Ishikawa (cell line): ENCODE measurements around the gene GRIK4.

Experiments used
- CEBPB ChIP-seq: IDR thresholded peaks from 2 replicates; pipeline ENCODE4 v1.6.1; 2012
- CREB1 ChIP-seq: IDR thresholded peaks from 2 replicates; pipeline ENCODE4 v1.6.1; 2012; ENCODE audit warnings: low read depth
- EGR1 ChIP-seq: IDR thresholded peaks from 2 replicates; pipeline ENCODE4 v1.6.1; 2012
- EP300 ChIP-seq: IDR thresholded peaks from 2 replicates; pipeline ENCODE4 v1.6.1; 2012; ENCODE audit warnings: borderline replicate concordance
- FOXM1 ChIP-seq: IDR thresholded peaks from 2 replicates; pipeline ENCODE4 v1.6.1; 2012; ENCODE audit warnings: low read depth, borderline replicate concordance
- MAX ChIP-seq: IDR thresholded peaks from 2 replicates; pipeline ENCODE4 v1.6.1; 2012
- NFIC ChIP-seq: IDR thresholded peaks from 2 replicates; pipeline ENCODE4 v1.6.1; 2012
- RAD21 ChIP-seq: IDR thresholded peaks from 2 replicates; pipeline ENCODE4 v1.6.1; 2012; ENCODE audit warnings: low read depth
- REST ChIP-seq: IDR thresholded peaks from 2 replicates; pipeline ENCODE4 v1.6.1; 2012; ENCODE audit warnings: low read depth, mild to moderate bottlenecking
- TAF1 ChIP-seq: IDR thresholded peaks from 2 replicates; pipeline ENCODE4 v1.6.1; 2012; ENCODE audit warnings: low read depth, mild to moderate bottlenecking
- TCF12 ChIP-seq: IDR thresholded peaks from 2 replicates; pipeline ENCODE4 v1.6.1; 2012; ENCODE audit warnings: low read depth
- TEAD4 ChIP-seq: IDR thresholded peaks from 2 replicates; pipeline ENCODE4 v1.6.1; 2012
- USF1 ChIP-seq: IDR thresholded peaks from 2 replicates; pipeline ENCODE4 v1.6.1; 2012
- YY1 ChIP-seq: IDR thresholded peaks from 2 replicates; pipeline ENCODE4 v1.6.1; 2012; ENCODE audit warnings: low read depth
- ZBTB7A ChIP-seq: IDR thresholded peaks from 2 replicates; pipeline ENCODE4 v1.6.1; 2012; ENCODE audit warnings: low read depth

Gene GRIK4

GRCh38 chr11:120522021-120522420, 10.5 kb downstream of the GRIK4 start:
- no peak for TF ChIP-seq RAD21
- TF ChIP-seq TEAD4 = no peak
- no peak for TF ChIP-seq USF1
- TF ChIP-seq CREB1 = no peak

DNA sequence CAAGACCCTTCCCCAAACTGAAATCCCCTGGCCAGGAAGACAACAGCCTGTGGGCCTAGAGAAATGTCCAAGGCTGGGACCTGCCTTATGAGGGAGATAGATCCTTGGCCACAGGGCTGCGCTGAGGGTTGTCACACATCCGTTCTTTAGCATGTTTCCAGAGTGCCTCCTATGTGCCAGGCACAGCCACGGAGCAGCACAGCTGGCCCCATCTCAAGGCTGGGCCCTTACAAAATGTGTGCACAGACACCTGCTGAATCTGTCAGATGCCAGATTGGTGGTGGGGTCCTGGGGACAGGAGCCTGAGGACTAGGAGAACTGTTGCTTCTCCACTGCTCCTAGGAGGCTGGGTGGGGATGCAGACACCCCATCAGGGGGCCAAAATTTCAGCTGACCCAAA, 11.2 kb downstream of the GRIK4 start:
- no peak for TF ChIP-seq TCF12
- TF ChIP-seq CEBPB = no peak
- TF ChIP-seq FOXM1 = no peak
- no peak for TF ChIP-seq REST
- no peak for TF ChIP-seq USF1
- no peak for TF ChIP-seq NFIC
- TF ChIP-seq MAX = no peak

DNA sequence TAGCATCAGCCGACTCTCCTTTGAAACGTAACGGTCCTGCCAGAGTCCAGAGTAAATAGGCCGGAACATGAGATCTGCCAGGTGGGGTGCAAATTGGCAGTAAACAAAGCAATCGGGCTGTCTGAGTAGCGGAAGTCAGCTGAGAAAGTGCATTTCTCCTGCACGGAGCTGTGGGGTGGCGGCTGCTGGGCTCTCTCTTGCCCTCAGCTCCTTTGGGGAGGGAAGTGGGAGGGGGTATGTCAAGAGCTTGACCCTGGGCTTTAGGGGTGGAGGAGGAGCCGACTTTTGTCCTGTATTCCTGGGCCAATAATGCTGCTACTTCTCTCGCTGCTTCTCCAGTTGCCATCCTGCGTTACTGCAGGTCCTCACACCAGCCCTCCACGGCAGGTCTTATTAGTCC, 11.6 kb downstream of the GRIK4 start:
- no peak for TF ChIP-seq EP300
- no peak for TF ChIP-seq TEAD4
- no peak for TF ChIP-seq YY1
- no peak for TF ChIP-seq TAF1
- TF ChIP-seq NFIC = no peak
- no peak for TF ChIP-seq ZBTB7A
- no peak for TF ChIP-seq TCF12
- TF ChIP-seq CEBPB = no peak
- TF ChIP-seq CREB1 = no peak

GRCh38 chr11:120524536-120525085, 13.1 kb downstream of the GRIK4 start:
- TF ChIP-seq EP300 = no peak
- TF ChIP-seq TAF1 = no peak
- no peak for TF ChIP-seq NFIC
- no peak for TF ChIP-seq USF1
- TF ChIP-seq FOXM1 = no peak

GRCh38 chr11:120525261-120526171, 14.0 kb downstream of the GRIK4 start:
- TF ChIP-seq TCF12 = no peak
- no peak for TF ChIP-seq MAX
- no peak for TF ChIP-seq TAF1
- TF ChIP-seq EP300 = no peak
- TF ChIP-seq REST = no peak
- no peak for TF ChIP-seq YY1
- TF ChIP-seq EGR1 = no peak
- TF ChIP-seq NFIC = no peak
- no peak for TF ChIP-seq FOXM1

GRCh38 chr11:120526241-120526640, 14.7 kb downstream of the GRIK4 start:
- no peak for TF ChIP-seq USF1
- TF ChIP-seq REST = no peak
- no peak for TF ChIP-seq EP300
- no peak for TF ChIP-seq RAD21
- TF ChIP-seq ZBTB7A = no peak
- no peak for TF ChIP-seq CREB1
- no peak for TF ChIP-seq TCF12
- no peak for TF ChIP-seq CEBPB
- no peak for TF ChIP-seq NFIC
- no peak for TF ChIP-seq MAX
- no peak for TF ChIP-seq TEAD4
- no peak for TF ChIP-seq EGR1
- no peak for TF ChIP-seq TAF1
- no peak for TF ChIP-seq YY1
- TF ChIP-seq FOXM1 = no peak
